H9 (cell line): Measurements from ENCODE around the gene TSGA10IP. TPM values are rescaled to one million over a fixed set of nuclear protein-coding genes. Genes with fewer than 3 reads are reported as not detected.

Source experiments
- DNase-seq: peaks from one replicate; pipeline ENCODE4 v3.0.0-alpha.2; 2017
- H2AFZ ChIP-seq: one replicate; pipeline ENCODE4 v1.6.1; 2013; ENCODE audit warnings: mild to moderate bottlenecking, low read length, control low read depth, moderate library complexity
- H2AK5ac ChIP-seq: 2 replicates; pipeline ENCODE4 v1.6.1; 2013; ENCODE audit warnings: low read length, control low read depth, mixed read lengths; ENCODE audit not compliant: insufficient read length
- H2BK120ac ChIP-seq: one replicate; pipeline ENCODE4 v1.6.1; 2013; ENCODE audit warnings: low read depth, mild to moderate bottlenecking, low read length, control low read depth, inconsistent platforms; ENCODE audit not compliant: poor library complexity, severe bottlenecking
- H2BK12ac ChIP-seq: 2 replicates; pipeline ENCODE4 v1.6.1; 2013; ENCODE audit warnings: low read length, control low read depth, mixed read lengths, low read depth; ENCODE audit not compliant: insufficient read length
- H2BK15ac ChIP-seq: 2 replicates; pipeline ENCODE4 v1.6.1; 2013; ENCODE audit warnings: low read depth, low read length, control low read depth
- H2BK20ac ChIP-seq: one replicate; pipeline ENCODE4 v1.6.1; 2013; ENCODE audit warnings: low read depth, mild to moderate bottlenecking, low read length, control low read depth, inconsistent platforms; ENCODE audit not compliant: poor library complexity, severe bottlenecking
- H2BK5ac ChIP-seq: 2 replicates; pipeline ENCODE4 v1.6.1; 2013; ENCODE audit warnings: low read length, control low read depth, mixed read lengths; ENCODE audit not compliant: insufficient read length
- H3K14ac ChIP-seq: 2 replicates; pipeline ENCODE4 v1.6.1; 2013; ENCODE audit warnings: low read length, control low read depth; ENCODE audit not compliant: insufficient read depth
- H3K18ac ChIP-seq: 2 replicates; pipeline ENCODE4 v1.6.1; 2013; ENCODE audit warnings: low read depth, mild to moderate bottlenecking, mixed read lengths, low read length, control low read depth; ENCODE audit not compliant: insufficient read length
- H3K23ac ChIP-seq: 2 replicates; pipeline ENCODE4 v1.6.1; 2013; ENCODE audit warnings: low read length, control low read depth, mixed read lengths, low read depth; ENCODE audit not compliant: insufficient read length
- H3K23me2 ChIP-seq: 2 replicates; pipeline ENCODE4 v1.6.1; 2013; ENCODE audit warnings: low read depth, mild to moderate bottlenecking, mixed read lengths, low read length, control low read depth; ENCODE audit not compliant: insufficient read length, poor library complexity, severe bottlenecking
- H3K27ac ChIP-seq: 2 replicates; pipeline ENCODE4 v1.5.1; 2013; ENCODE audit warnings: low read length, control low read depth, mixed read lengths, low read depth; ENCODE audit not compliant: insufficient read length
- H3K27me3 ChIP-seq: 2 replicates; pipeline ENCODE4 v1.6.1; 2013; ENCODE audit warnings: low read length, control low read depth, inconsistent platforms; ENCODE audit not compliant: insufficient read depth
- H3K4ac ChIP-seq: 2 replicates; pipeline ENCODE4 v1.6.1; 2013; ENCODE audit warnings: low read depth, mild to moderate bottlenecking, control low read depth, inconsistent platforms, low read length, moderate library complexity
- H3K4me1 ChIP-seq: 2 replicates; pipeline ENCODE4 v1.6.1; 2013; ENCODE audit warnings: low read length, control low read depth, inconsistent platforms; ENCODE audit not compliant: insufficient read depth
- H3K4me2 ChIP-seq: 2 replicates; pipeline ENCODE4 v1.6.1; 2013; ENCODE audit warnings: low read length, control low read depth, mixed read lengths; ENCODE audit not compliant: insufficient read length, insufficient read depth
- H3K56ac ChIP-seq: 2 replicates; pipeline ENCODE4 v1.6.1; 2013; ENCODE audit warnings: low read depth, mild to moderate bottlenecking, mixed read lengths, low read length, control low read depth; ENCODE audit not compliant: insufficient read length
- H3K79me1 ChIP-seq: 2 replicates; pipeline ENCODE4 v1.6.1; 2013; ENCODE audit warnings: low read depth, mild to moderate bottlenecking, moderate library complexity, low read length, control low read depth, inconsistent platforms; ENCODE audit not compliant: insufficient read depth, poor library complexity, severe bottlenecking
- H3K79me2 ChIP-seq: 2 replicates; pipeline ENCODE4 v1.6.1; 2013; ENCODE audit warnings: low read length, control low read depth, inconsistent platforms; ENCODE audit not compliant: insufficient read depth
- H3K9ac ChIP-seq: 2 replicates; pipeline ENCODE4 v1.6.1; 2013; ENCODE audit warnings: low read length, control low read depth, mixed read lengths; ENCODE audit not compliant: insufficient read length; ENCODE audit errors: extremely low read depth
- H3K9me3 ChIP-seq: one replicate; pipeline ENCODE4 v1.6.1; 2013; ENCODE audit warnings: low read depth, low read length, inconsistent platforms; ENCODE audit not compliant: control insufficient read depth
- H3T11ph ChIP-seq: one replicate; pipeline ENCODE4 v1.6.1; 2013; ENCODE audit warnings: mild to moderate bottlenecking, low read length, control low read depth, inconsistent platforms
- H4K20me1 ChIP-seq: one replicate; pipeline ENCODE4 v1.6.1; 2013; ENCODE audit not compliant: control insufficient read depth, insufficient read length, insufficient read depth
- H4K5ac ChIP-seq: 2 replicates; pipeline ENCODE4 v1.6.1; 2013; ENCODE audit warnings: low read depth, mild to moderate bottlenecking, mixed read lengths, low read length, control low read depth; ENCODE audit not compliant: insufficient read length
- H4K8ac ChIP-seq: replicated peaks from 2 replicates; pipeline ENCODE4 v1.6.1; 2013; ENCODE audit warnings: low read length, control low read depth, mixed read lengths, low read depth; ENCODE audit not compliant: insufficient read length
- H4K91ac ChIP-seq: 2 replicates; pipeline ENCODE4 v1.6.1; 2013; ENCODE audit warnings: low read depth, mild to moderate bottlenecking, moderate library complexity, mixed read lengths, low read length, control low read depth; ENCODE audit not compliant: insufficient read length
- H3K27ac Mint-ChIP-seq, 3 experiments: 2 replicates in 2 of 3; 3 replicates in 1 of 3; pipeline ENCODE4 v1.8.0; 2020 to 2021; ENCODE audit warnings: mixed read lengths in 3 of 3, mild to moderate bottlenecking in 1 of 3, moderate library complexity in 1 of 3
- H3K27me3 Mint-ChIP-seq: 2 replicates; pipeline ENCODE4 v1.8.0; 2021; ENCODE audit warnings: low read depth, mild to moderate bottlenecking, moderate library complexity, mixed read lengths
- H3K36me3 Mint-ChIP-seq, 3 experiments: 2 replicates in 2 of 3; 3 replicates in 1 of 3; pipeline ENCODE4 v1.8.0; 2020 to 2021; ENCODE audit warnings: low read depth in 3 of 3, mixed read lengths in 3 of 3; ENCODE audit not compliant: insufficient read depth in 1 of 3
- H3K4me1 Mint-ChIP-seq, 2 experiments: 2 replicates each; pipeline ENCODE4 v1.8.0; 2020; ENCODE audit warnings: mixed read lengths in 2 of 2
- H3K4me3 Mint-ChIP-seq, 2 experiments: 2 replicates in 1 of 2; 3 replicates in 1 of 2; pipeline ENCODE4 v1.8.0; 2020 to 2021; ENCODE audit warnings: mild to moderate bottlenecking in 2 of 2, mixed read lengths in 2 of 2, moderate library complexity in 1 of 2
- H3K9me3 Mint-ChIP-seq, 2 experiments: 2 replicates in 1 of 2; 3 replicates in 1 of 2; pipeline ENCODE4 v1.8.0; 2020; ENCODE audit warnings: mild to moderate bottlenecking in 2 of 2, mixed read lengths in 2 of 2, moderate library complexity in 1 of 2
- CTCF ChIP-seq: fragments of 200-600 bp; sonication (generic); conservative IDR thresholded peaks from 3 replicates; pipeline ENCODE4 v1.8.0; 2021; ENCODE audit warnings: antibody characterized with exemption, mild to moderate bottlenecking
- WGBS: extraction: QIAGEN DNeasy Blood & Tissue Kit; methylation state at CpG from one replicate; pipeline ENCODE4 v1.1.7; 2013; ENCODE audit warnings: missing lambda C conversion rate, low lambda C conversion rate, mixed read lengths; ENCODE audit not compliant: insufficient read length; ENCODE audit errors: extremely low coverage; 5-methylcytosine and 5-hydroxymethylcytosine counted together
- total RNA-seq: library from RNA; stranded (reverse); gene quantifications from 2 replicates; pipeline ENCODE4 v1.2.1, GENCODE V29; 2021

Gene TSGA10IP
- total RNA-seq, 1 experiment from 2014 or later = 2.2 TPM

DNA sequence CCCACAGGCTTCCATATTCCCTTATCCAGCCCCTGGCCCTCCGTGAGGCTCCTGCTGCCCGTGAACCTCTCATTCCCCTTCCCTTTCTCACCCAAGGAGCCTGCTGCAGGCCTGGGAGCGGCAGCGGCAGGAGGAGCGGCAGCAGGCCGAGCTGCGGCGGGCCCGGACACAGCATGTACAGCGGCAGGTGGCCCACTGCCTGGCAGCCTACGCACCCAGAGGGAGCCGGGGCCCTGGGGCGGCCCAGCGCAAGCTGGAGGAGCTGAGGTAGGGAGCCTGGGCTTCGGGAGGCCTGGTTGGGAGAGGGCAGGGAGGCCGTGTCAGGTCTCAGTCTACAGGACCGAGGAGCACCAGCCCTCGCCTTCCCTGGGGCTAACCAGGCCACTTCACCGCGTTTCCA lies 8.2 kb downstream of the TSGA10IP start:
- no peaks in the 10 kb centered on the region for H3K27me3 ChIP-seq
- no peak overlapping the region for H2BK5ac ChIP-seq
- no peak overlapping the region for H2BK15ac ChIP-seq
- H3K9me3 ChIP-seq = no peaks in the 10 kb centered on the region
- H2BK12ac ChIP-seq = no peak overlapping the region
- H4K91ac ChIP-seq = no peak overlapping the region
- no CpG with 5 or more reads among the region's 20 CpGs for WGBS
- no peak for TF ChIP-seq CTCF
- no peak overlapping the region for H3T11ph ChIP-seq
- H3K9ac ChIP-seq = no peak overlapping the region
- H2BK120ac ChIP-seq = no peak overlapping the region
- H3K27ac ChIP-seq = no peak overlapping the region
- no peaks in the 10 kb centered on the region for H3K23me2 ChIP-seq
- no peaks in the 10 kb centered on the region; a peak in 1 of 5 replicates for H3K9me3 Mint-ChIP-seq
- DNase-seq = no peak
- H3K4ac ChIP-seq = no peak overlapping the region; the same call in 1 of the 2 replicates
- no peaks in the 10 kb centered on the region for H3K79me2 ChIP-seq
- H4K5ac ChIP-seq = no peak overlapping the region
- no peaks in the 10 kb centered on the region for H3K4me1 ChIP-seq
- no peak overlapping the region for H2AFZ ChIP-seq
- H3K4me1 Mint-ChIP-seq = peaks cover 0 to 2% of the 10 kb centered on the region in 2 experiments; a peak in 2 of 4 replicates
- H4K20me1 ChIP-seq = no peaks in the 10 kb centered on the region
- no peak overlapping the region for H3K23ac ChIP-seq
- H3K14ac ChIP-seq = no peak overlapping the region
- peaks cover 0 to 12% (median 2%) of the 10 kb centered on the region in 3 experiments; a peak in 3 of 7 replicates for H3K36me3 Mint-ChIP-seq
- H3K79me1 ChIP-seq = no peaks in the 10 kb centered on the region
- H3K4me3 Mint-ChIP-seq = no peak overlapping the region
- H3K56ac ChIP-seq = no peak overlapping the region
- peaks cover 2% of the 10 kb centered on the region for H3K27me3 Mint-ChIP-seq
- H4K8ac ChIP-seq = no peak overlapping the region
- H2AK5ac ChIP-seq = no peak overlapping the region
- no peak overlapping the region for H2BK20ac ChIP-seq
- no peak overlapping the region for H3K18ac ChIP-seq
- no peak overlapping the region for H3K4me2 ChIP-seq
- peak overlapping the region in 1 of 3 experiments; percentile 72; a peak in 1 of 7 replicates for H3K27ac Mint-ChIP-seq
